Adipocyte (in vitro differentiated cells): ENCODE measurements around the gene KLHDC8A.
A peak's percentile ranks its signal among the peaks of the same experiment; 100 is the strongest.
"Not testable (repeated sequence)": the region's sequence is repeated elsewhere in the genome, so short reads cannot be mapped to it uniquely, and the experiment has no call there.

Source experiments
- DNase-seq: peaks from one replicate; pipeline ENCODE4 v3.0.0-alpha.2; 2015; ENCODE audit warnings: low read depth
- H3K27me3 ChIP-seq: replicated peaks from 2 replicates; pipeline ENCODE4 v1.7.0; 2013; ENCODE audit warnings: mild to moderate bottlenecking, low read length, moderate library complexity; ENCODE audit not compliant: control insufficient read depth, insufficient read depth
- H3K36me3 ChIP-seq: 2 replicates; pipeline ENCODE4 v1.7.0; 2013; ENCODE audit warnings: low read length, mild to moderate bottlenecking, moderate library complexity; ENCODE audit not compliant: control insufficient read depth, insufficient read depth, severe bottlenecking
- H3K4me1 ChIP-seq: 2 replicates; pipeline ENCODE4 v1.7.0; 2013; ENCODE audit warnings: mild to moderate bottlenecking, low read length, moderate library complexity; ENCODE audit not compliant: control insufficient read depth, insufficient read depth
- H3K4me3 ChIP-seq: 2 replicates; pipeline ENCODE4 v1.7.0; 2013; ENCODE audit warnings: mild to moderate bottlenecking, low read length, moderate library complexity
- H3K9ac ChIP-seq: 2 replicates; pipeline ENCODE4 v1.7.0; 2013; ENCODE audit warnings: mild to moderate bottlenecking, low read length, moderate library complexity
- H3K9me3 ChIP-seq: 2 replicates; pipeline ENCODE4 v1.7.0; 2013; ENCODE audit warnings: mild to moderate bottlenecking, low read length, moderate library complexity; ENCODE audit not compliant: control insufficient read depth

Gene KLHDC8A

DNA sequence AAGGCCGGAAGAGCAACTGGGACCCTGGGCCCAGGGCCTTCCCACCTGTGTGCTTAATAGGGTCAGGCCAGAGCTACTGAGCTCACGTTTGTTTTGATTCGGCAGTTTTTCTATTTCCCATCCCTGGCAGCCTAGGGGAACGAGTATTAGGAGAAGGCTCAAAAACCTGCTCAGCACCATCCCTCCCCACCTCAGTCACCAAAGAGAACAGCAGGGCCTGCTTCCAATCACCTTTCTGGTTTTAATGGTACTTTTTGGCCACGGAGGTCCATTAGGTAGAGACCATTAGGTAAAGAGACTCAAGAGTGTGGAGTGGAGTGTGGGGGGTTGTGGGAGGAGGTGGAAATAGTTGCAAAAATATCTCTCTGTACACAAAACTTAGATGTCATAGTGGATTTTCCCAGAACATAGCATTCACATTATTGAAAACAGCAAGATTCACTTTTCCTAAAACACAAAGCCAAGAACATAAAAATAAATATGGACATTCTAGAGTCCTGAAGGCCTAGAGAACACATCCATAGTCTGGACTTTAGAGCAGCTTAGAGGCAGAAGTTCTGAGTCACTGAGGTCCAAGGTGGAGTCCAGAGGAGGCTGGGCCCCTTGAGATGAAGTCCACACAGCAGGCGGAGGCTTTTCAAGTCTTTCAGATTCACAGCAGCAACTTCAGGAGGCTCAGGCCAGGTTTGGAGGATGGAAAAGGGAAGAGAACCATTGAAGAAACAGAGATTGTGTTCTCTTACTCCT is 54.7 kb downstream of the KLHDC8A start:
- H3K9ac ChIP-seq, result peak overlapping the region; percentile 78
- peaks cover 32% of the 10 kb centered on the region for H3K4me1 ChIP-seq
- no peaks in the 10 kb centered on the region for H3K27me3 ChIP-seq
- peak; percentile 54 for DNase-seq
- peaks cover 41% of the 10 kb centered on the region for H3K36me3 ChIP-seq
- H3K9me3 ChIP-seq, result no peaks in the 10 kb centered on the region
- H3K4me3 ChIP-seq, result peak overlapping the region; percentile 25

DNA sequence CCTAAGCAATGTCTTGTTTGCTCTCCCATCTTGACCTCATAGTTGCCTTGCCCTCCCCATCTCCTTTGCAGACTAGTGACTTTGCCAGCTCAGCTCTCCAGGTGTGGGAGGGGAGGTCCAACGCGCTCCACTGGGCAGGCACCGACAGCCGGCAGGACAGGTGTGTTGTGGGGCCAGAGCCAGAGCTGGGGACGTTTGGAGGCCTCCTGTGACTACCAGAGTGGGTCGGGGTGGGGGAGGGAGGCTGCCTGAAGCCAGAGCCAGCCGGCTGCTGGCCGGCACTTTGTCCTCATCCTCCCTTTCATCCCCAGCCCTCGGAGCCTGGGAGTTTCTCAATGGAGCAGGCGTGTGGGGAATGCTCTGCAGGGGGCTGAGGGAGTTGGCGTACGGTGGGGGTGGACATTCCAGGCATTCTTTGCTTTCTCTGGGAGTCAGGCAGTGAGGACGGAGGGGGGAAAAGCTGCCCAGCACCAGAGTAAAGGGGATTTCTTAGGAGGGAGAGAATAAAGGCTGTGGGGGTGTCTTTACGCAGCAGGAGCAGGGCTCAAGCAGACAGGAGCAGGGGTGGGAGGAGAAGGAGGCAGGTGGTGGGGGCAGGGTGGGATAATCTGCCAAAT is 55.4 kb downstream of the KLHDC8A start:
- H3K4me3 ChIP-seq, result peak overlapping the region; percentile 25
- DNase-seq, result peak; percentile 88
- no peaks in the 10 kb centered on the region for H3K9me3 ChIP-seq
- H3K4me1 ChIP-seq, result peaks cover 32% of the 10 kb centered on the region
- peaks cover 34% of the 10 kb centered on the region for H3K36me3 ChIP-seq
- H3K9ac ChIP-seq, result peak overlapping the region; percentile 78
- no peaks in the 10 kb centered on the region for H3K27me3 ChIP-seq

DNA sequence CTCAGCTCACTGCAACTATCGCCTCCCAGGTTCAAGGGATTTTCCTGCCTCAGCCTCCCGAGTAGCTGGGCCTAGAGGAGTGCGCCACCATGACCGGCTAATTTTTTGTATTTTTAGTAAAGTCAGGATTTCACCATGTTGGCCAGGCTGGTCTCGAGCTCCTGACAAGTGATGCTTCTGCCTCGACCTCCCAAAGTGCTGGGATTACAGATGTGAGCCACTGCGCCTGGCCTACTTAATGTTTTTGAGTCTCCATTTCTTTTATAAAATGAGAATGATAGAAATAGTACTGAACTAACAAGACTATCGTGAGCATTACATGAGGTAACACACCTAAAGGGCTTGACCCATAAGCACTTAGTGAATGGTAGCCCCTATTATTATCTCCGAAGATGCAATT is 56.6 kb downstream of the KLHDC8A start:
- H3K27me3 ChIP-seq, result no peaks in the 10 kb centered on the region
- no peak for DNase-seq
- H3K4me1 ChIP-seq, result peaks cover 33% of the 10 kb centered on the region
- no peak overlapping the region for H3K4me3 ChIP-seq
- peaks cover 24% of the 10 kb centered on the region for H3K36me3 ChIP-seq
- H3K9me3 ChIP-seq, result no peaks in the 10 kb centered on the region
- H3K9ac ChIP-seq, result no peak overlapping the region

DNA sequence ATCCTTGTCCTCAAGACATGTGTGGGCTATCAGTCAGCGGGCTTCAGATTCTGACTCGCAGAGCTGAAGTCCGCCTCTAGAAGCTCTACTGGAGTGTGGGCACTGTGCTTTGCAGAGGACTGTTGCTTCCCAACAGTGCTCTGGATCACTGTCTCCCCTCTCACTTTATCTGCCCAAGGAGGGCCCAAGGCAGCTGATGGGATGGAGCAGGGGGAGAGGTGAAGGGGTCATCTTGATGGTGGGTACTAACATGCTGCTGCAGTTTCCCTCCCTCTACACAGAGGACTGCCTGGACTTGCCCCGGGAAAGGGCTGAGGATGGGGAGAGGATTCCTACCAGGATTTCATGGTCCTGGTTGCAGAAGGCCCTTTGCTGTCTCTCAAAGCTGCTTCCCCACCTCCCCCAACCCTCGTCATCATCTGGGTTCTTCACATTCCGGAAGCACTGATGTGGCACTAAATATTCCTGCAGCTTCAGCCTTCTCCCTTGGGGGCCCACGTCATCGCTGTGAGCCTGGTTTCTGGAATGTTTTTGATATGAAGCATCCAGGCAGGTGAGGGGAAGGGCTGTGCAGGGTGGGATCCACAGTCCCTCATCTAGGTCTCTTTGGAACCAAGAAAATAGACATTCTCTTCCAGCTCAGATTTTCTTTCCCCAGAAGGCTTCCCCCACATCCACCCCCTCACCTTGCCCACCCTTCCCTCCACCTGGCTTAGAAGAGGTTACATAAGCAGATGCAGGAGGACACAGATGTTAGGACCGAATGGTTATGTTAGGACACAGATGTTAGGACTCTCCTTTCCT is 58.3 kb downstream of the KLHDC8A start:
- H3K36me3 ChIP-seq, result peaks cover 7% of the 10 kb centered on the region
- peaks cover 51% of the 10 kb centered on the region for H3K4me1 ChIP-seq
- H3K9me3 ChIP-seq, result no peaks in the 10 kb centered on the region
- H3K27me3 ChIP-seq, result no peaks in the 10 kb centered on the region
- H3K4me3 ChIP-seq, result peak overlapping the region; percentile 42
- DNase-seq, result peak; percentile 91
- peak overlapping the region; percentile 60 for H3K9ac ChIP-seq

DNA sequence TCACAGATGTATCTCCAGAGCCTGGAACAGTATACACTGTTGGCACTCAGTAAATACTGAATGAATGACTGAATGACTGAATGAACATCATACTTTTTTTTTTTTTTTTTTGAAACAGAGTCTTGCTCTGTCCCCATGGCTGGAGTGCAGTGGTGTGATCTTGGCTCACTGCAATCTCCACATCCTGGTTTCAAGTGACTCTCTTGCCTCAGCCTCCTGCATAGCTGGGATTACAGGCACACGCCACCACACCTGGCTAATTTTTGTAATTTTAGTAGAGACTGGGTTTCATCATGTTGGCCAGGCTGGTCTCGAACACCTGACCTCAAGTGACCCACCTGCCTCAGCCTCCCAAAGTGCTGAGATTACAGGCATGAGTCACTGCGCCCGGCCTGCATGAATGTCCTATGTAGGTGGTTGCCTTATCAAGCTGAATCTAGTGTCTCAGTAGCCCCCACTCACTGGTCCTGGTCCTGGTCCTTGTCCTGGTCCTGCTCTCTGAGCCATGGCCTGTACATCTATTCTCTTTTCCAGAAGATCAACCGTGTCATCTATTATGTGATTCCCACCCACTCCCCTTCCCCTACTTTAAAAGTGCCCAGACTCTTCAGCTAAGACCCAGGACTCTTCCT is 59.1 kb downstream of the KLHDC8A start:
- H3K4me3 ChIP-seq, result peak overlapping the region; percentile 42
- H3K9ac ChIP-seq, result peak overlapping the region; percentile 60
- not testable (repeated sequence) for H3K27me3 ChIP-seq, H3K9me3 ChIP-seq, DNase-seq, H3K36me3 ChIP-seq
- H3K4me1 ChIP-seq, result peaks cover 53% of the 10 kb centered on the region

DNA sequence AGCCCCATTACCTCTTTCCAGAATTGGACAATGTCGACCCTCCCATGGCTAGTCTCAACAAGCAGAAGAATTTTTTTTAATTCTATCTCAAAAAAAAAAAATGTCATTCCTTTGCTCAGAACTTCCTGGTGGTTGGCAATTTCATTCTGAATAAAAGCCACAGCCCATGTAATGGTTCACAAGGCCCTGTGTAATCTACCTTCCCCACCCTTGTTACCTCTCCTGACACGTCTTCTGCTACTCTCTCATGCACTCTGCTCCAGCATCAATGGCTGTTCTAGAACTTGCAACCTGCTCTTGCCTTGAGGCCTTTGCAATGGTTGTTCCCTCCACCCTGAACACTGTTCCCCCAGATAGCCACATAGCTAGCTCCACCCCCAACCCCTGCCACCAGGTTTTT is 60.6 kb downstream of the KLHDC8A start:
- DNase-seq, result no peak
- Histone ChIP-seq H3K9me3 (no peaks in the 10 kb centered on the region), H3K9ac (no peak overlapping the region), H3K4me3 (no peak overlapping the region), H3K4me1 (peaks cover 44% of the 10 kb centered on the region), H3K36me3 (no peaks in the 10 kb centered on the region), H3K27me3 (no peaks in the 10 kb centered on the region)

DNA sequence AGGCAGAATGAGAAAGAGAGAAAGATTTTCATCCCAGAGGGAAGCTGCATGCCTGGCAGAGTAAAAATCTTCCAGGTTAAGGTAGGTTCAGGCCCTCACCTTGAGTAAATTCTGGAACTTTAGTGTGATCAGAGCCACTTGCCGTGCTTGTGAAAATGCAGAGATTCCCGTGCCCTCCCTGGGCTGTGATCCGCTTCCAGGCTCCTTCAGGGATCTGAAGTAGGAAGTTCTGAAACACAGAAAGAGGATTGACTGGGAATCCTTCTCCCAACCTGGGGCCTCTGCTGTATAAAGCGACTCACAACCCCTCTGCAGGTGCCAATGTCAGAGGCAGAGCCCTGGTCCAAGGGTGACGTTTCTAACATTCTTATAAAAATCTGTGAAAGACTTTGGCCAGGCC is 61.8 kb downstream of the KLHDC8A start:
- Histone ChIP-seq H3K4me3 (no peak overlapping the region), H3K9me3 (no peaks in the 10 kb centered on the region), H3K27me3 (no peaks in the 10 kb centered on the region), H3K36me3 (no peaks in the 10 kb centered on the region), H3K4me1 (peaks cover 38% of the 10 kb centered on the region), H3K9ac (peak overlapping the region; percentile 70)
- no peak for DNase-seq

DNA sequence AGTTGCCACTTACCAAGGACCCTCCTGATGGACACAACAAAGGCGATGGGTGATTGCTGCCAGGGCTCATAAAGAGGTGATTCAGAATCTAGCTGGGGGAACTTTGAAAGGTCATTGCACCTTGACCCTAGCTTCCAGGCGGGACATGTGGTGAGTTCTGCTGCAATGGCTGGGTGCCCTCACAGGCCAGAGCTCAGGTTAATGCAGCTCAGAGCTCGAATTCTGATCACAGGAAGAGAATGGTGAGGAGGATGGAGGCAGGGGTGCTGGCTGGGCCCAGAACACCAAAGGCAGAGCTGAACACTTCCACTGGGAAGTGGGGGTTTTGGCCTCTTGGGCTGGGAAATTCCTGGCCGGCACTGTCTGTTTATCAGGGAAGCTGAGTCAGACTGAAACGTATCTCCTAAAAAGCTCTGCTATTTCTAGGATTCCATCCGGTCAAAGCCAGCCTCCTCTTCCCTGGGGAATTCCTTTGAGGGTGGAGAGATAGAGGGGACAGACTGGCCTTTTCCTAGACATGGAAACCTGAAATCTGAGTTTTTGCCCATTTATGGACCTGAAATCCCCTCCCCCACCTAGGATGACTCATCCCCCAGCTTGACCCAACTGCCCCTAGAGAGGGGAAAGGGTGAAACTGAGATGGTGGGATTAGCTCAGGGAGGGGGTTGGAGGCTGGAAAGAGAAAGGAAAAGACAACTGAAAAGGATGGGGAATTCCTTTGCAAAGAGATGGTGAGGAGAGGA is 62.4 kb downstream of the KLHDC8A start:
- Histone ChIP-seq H3K36me3 (no peaks in the 10 kb centered on the region), H3K27me3 (no peaks in the 10 kb centered on the region), H3K4me1 (peaks cover 38% of the 10 kb centered on the region), H3K9me3 (no peaks in the 10 kb centered on the region), H3K9ac (peak overlapping the region; percentile 70), H3K4me3 (no peak overlapping the region)
- DNase-seq, result peak; percentile 74

DNA sequence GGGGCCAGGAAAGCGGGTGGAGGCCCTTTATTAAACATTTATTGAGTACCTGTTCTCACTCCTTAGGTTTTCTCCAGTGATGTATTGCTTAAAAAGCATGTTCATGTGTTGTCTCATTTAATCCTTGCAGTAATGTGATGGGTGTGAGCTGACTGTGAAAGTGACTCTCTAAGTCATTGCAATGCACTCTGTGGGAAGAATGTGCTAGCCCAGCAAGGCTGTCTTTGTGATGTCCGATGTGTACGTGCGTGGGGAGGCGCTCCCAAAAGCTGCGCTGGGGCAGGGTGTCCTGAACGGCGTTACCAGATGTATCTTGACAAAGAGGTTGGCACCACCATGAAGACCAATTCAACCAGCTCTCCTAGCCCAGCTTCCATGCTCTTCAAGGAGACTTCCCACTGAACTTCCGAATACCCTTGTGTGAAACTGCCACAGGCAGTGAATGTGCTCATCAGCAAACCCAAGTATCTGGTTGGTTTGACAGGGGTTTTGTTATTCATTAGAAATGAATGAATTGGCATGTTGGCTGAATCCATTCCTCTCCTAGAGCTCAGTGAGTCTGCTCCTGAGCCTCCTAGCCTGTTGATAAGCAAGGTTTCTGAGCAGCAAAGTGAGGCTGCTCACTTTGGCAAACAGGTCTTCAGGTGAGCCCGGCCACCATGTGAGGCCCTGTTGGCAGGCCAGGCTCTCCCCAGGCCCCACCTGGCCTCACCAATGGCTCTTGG is 63.2 kb downstream of the KLHDC8A start:
- H3K4me1 ChIP-seq, result peaks cover 33% of the 10 kb centered on the region
- H3K4me3 ChIP-seq, result no peak overlapping the region
- H3K9me3 ChIP-seq, result no peaks in the 10 kb centered on the region
- peak overlapping the region; percentile 70 for H3K9ac ChIP-seq
- no peak for DNase-seq
- no peaks in the 10 kb centered on the region for H3K27me3 ChIP-seq
- H3K36me3 ChIP-seq, result no peaks in the 10 kb centered on the region

DNA sequence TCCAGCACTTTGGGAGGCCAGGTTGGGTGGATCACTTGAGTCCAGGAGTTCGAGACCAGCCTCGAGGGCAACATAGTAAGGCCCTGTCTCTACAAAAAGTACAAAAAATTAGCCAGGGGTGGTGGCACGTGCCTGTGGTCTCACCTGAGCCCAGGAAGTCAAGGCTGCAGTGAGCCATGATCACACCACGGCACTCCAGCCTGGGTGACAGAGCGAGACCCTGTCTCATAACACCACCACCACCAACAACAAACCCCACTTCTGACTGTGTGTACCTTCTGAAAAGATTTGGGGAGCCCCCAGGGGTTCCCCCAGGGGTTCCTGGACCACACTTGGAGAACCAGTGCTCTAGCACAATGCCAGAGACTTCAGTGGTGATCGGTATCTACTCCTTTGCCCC is 65.1 kb downstream of the KLHDC8A start:
- no peaks in the 10 kb centered on the region for H3K9me3 ChIP-seq
- H3K27me3 ChIP-seq, result no peaks in the 10 kb centered on the region
- no peak overlapping the region for H3K4me3 ChIP-seq
- H3K4me1 ChIP-seq, result peaks cover 24% of the 10 kb centered on the region
- H3K36me3 ChIP-seq, result no peaks in the 10 kb centered on the region
- DNase-seq, result no peak
- no peak overlapping the region for H3K9ac ChIP-seq
